GM12878 (cell line): ENCODE measurements around the gene KLF3. TPM values are rescaled to one million over a fixed set of nuclear protein-coding genes. Genes with fewer than 3 reads are reported as not detected.

ENCODE experiments used
- EGR1 ChIP-seq, 2 experiments: IDR thresholded peaks; 1 replicate in 1 of 2; 2 replicates in 1 of 2; pipeline ENCODE4 v1.6.1; 2011 to 2012; ENCODE audit warnings: low read depth in 2 of 2, low read length in 2 of 2, borderline replicate concordance in 1 of 2, mild to moderate bottlenecking in 1 of 2, moderate library complexity in 1 of 2
- HCFC1 ChIP-seq: fragments of 150-350 bp; IDR thresholded peaks from 2 replicates; pipeline ENCODE4 v1.6.1; 2014; ENCODE audit warnings: low read length
- HDAC2 ChIP-seq: fragments of 200-600 bp; sonication (generic); IDR thresholded peaks from 2 replicates; pipeline ENCODE4 v1.6.1; 2017
- MXI1 ChIP-seq: fragments of 150-350 bp; IDR thresholded peaks from 2 replicates; pipeline ENCODE4 v1.6.1; 2011; ENCODE audit warnings: low read depth, mild to moderate bottlenecking, inconsistent platforms, low read length, improper control_type of control experiment
- NR2C2 ChIP-seq: IDR thresholded peaks from 2 replicates; pipeline ENCODE4 v1.6.1; 2011; ENCODE audit warnings: borderline replicate concordance, low read depth; ENCODE audit not compliant: control insufficient read depth, insufficient read length
- ZNF217 ChIP-seq: fragments of 450-650 bp; IDR thresholded peaks from 2 replicates; pipeline ENCODE4 v1.6.1; 2017; ENCODE audit warnings: antibody characterized with exemption, mild to moderate bottlenecking
- polyA plus RNA-seq, 11 experiments: library from polyadenylated mRNA; depleted of rRNA in 4 of 11; unstranded in 6 of 11; stranded (reverse) in 5 of 11; fragments of >200 nt; fragmentation: Nextera tagmentation in 4 of 11; fragmentation: Illumina TruSeq in 1 of 11; extraction: Ambion mirVana in 4 of 11; extraction: Trizol in 1 of 11; gene quantifications; 1 replicate in 1 of 11; 2 replicates in 10 of 11; pipeline versions ENCODE4 v1.2.1 to v1.2.3, GENCODE V29; 2011 to 2016; ENCODE audit warnings: inconsistent platforms in 2 of 11, missing spikeins in 2 of 11, low read depth in 1 of 11
- total RNA-seq, 4 experiments: library from RNA; depleted of rRNA in 3 of 4; stranded (reverse); fragments of >200 nt in 3 of 4; fragmentation: Illumina TruSeq in 1 of 4; extraction: Trizol in 1 of 4; gene quantifications; 2 replicates each; pipeline versions ENCODE4 v1.2.1 to v1.2.3, GENCODE V29; 2013 to 2021
- TF ChIP-seq, protein P1 (sequence below): fragments of 450-650 bp; IDR thresholded peaks from 2 replicates; pipeline ENCODE4 v1.6.1; 2016; ENCODE audit warnings: mild to moderate bottlenecking, moderate library complexity, borderline replicate concordance
- TF ChIP-seq, protein P2 (sequence below): IDR thresholded peaks from 2 replicates; pipeline ENCODE4 v1.6.1; 2011; ENCODE audit warnings: borderline replicate concordance, low read depth, mild to moderate bottlenecking, moderate library complexity, low read length; ENCODE audit not compliant: insufficient read depth, poor library complexity, severe bottlenecking
- TF ChIP-seq, protein P3 (sequence below): fragments of 450-650 bp; IDR thresholded peaks from 2 replicates; pipeline ENCODE4 v1.6.1; 2018; ENCODE audit warnings: borderline replicate concordance, mild to moderate bottlenecking; ENCODE audit not compliant: partially characterized antibody
- TF ChIP-seq, protein P4 (sequence below): IDR thresholded peaks from 2 replicates; pipeline ENCODE4 v1.6.1; 2012; ENCODE audit warnings: improper control_type of control experiment, low read depth, low read length; ENCODE audit not compliant: insufficient replicate concordance
- TF ChIP-seq, protein P5 (sequence below): fragments of 450-650 bp; IDR thresholded peaks from 2 replicates; pipeline ENCODE4 v1.6.1; 2017; ENCODE audit warnings: antibody characterized with exemption, mild to moderate bottlenecking, moderate library complexity

The KLF3 gene
- total and polyA plus RNA-seq, 10 of the 15 experiments (the other 5 are each of a cell fraction or from before 2014, with no cell fraction given), result 1.4 to 5.8 (median 2.1) TPM

DNA sequence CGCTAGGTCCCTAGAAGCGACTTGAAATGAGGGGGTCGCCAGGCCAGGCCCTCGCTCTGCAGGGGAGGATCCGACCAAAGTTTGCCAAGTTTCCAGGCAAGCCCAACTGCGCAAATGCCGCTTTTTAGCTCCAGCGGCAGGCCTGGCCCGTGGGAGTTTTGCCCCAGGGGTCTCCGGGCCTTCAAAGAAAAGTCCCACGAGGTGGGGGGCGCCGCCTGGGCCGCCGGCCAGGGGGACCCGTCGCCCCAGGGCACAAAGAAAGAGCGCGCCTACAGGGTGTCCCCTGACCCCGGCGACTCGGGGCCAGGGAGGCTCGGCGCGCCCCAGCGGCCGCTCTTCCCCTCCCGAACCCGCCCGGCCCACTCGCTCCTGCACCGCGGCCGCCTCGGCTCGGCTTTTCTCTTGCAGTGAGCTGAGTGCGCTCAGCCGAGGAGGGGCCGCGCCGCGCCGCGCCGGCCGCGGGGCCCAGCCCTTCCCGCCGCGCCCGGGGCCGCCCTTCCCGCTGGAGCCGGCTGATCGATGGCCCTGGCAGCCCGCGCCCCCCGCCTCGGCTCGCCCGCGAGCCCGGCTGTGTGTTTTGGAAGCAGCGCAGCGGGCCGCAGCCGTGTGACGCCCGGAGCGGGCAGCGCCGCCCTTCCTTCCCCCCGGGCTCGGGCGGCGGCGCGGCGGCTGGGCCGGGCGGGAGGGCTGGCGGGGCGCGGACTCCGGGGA is 754 bp upstream of the KLF3 start (continued):
- TF ChIP-seq, protein P1, sequence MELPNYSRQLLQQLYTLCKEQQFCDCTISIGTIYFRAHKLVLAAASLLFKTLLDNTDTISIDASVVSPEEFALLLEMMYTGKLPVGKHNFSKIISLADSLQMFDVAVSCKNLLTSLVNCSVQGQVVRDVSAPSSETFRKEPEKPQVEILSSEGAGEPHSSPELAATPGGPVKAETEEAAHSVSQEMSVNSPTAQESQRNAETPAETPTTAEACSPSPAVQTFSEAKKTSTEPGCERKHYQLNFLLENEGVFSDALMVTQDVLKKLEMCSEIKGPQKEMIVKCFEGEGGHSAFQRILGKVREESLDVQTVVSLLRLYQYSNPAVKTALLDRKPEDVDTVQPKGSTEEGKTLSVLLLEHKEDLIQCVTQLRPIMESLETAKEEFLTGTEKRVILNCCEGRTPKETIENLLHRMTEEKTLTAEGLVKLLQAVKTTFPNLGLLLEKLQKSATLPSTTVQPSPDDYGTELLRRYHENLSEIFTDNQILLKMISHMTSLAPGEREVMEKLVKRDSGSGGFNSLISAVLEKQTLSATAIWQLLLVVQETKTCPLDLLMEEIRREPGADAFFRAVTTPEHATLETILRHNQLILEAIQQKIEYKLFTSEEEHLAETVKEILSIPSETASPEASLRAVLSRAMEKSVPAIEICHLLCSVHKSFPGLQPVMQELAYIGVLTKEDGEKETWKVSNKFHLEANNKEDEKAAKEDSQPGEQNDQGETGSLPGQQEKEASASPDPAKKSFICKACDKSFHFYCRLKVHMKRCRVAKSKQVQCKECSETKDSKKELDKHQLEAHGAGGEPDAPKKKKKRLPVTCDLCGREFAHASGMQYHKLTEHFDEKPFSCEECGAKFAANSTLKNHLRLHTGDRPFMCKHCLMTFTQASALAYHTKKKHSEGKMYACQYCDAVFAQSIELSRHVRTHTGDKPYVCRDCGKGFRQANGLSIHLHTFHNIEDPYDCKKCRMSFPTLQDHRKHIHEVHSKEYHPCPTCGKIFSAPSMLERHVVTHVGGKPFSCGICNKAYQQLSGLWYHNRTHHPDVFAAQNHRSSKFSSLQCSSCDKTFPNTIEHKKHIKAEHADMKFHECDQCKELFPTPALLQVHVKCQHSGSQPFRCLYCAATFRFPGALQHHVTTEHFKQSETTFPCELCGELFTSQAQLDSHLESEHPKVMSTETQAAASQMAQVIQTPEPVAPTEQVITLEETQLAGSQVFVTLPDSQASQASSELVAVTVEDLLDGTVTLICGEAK, result no peak
- TF ChIP-seq HDAC2, result no peak
- TF ChIP-seq, protein P2, sequence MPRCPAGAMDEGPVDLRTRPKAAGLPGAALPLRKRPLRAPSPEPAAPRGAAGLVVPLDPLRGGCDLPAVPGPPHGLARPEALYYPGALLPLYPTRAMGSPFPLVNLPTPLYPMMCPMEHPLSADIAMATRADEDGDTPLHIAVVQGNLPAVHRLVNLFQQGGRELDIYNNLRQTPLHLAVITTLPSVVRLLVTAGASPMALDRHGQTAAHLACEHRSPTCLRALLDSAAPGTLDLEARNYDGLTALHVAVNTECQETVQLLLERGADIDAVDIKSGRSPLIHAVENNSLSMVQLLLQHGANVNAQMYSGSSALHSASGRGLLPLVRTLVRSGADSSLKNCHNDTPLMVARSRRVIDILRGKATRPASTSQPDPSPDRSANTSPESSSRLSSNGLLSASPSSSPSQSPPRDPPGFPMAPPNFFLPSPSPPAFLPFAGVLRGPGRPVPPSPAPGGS, result no peak
- TF ChIP-seq EGR1 (IDR thresholded peaks at IDR 0.05; ENCODE audit: borderline replicate concordance in 1 of 2, low read depth in 2 of 2, low read length in 2 of 2), result 0 out of 3 replicates have a peak, but pooled peaks of 1 of the 2 experiments have one; percentile 10
- TF ChIP-seq ZNF217, result 0 out of 2 replicates have a peak, but pooled peaks have one; percentile 48
- TF ChIP-seq, protein P3, sequence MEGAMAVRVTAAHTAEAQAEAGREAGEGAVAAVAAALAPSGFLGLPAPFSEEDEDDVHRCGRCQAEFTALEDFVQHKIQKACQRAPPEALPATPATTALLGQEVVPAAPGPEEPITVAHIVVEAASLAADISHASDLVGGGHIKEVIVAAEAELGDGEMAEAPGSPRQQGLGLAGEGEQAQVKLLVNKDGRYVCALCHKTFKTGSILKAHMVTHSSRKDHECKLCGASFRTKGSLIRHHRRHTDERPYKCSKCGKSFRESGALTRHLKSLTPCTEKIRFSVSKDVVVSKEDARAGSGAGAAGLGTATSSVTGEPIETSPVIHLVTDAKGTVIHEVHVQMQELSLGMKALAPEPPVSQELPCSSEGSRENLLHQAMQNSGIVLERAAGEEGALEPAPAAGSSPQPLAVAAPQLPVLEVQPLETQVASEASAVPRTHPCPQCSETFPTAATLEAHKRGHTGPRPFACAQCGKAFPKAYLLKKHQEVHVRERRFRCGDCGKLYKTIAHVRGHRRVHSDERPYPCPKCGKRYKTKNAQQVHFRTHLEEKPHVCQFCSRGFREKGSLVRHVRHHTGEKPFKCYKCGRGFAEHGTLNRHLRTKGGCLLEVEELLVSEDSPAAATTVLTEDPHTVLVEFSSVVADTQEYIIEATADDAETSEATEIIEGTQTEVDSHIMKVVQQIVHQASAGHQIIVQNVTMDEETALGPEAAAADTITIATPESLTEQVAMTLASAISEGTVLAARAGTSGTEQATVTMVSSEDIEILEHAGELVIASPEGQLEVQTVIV, result no peak
- TF ChIP-seq, protein P4, sequence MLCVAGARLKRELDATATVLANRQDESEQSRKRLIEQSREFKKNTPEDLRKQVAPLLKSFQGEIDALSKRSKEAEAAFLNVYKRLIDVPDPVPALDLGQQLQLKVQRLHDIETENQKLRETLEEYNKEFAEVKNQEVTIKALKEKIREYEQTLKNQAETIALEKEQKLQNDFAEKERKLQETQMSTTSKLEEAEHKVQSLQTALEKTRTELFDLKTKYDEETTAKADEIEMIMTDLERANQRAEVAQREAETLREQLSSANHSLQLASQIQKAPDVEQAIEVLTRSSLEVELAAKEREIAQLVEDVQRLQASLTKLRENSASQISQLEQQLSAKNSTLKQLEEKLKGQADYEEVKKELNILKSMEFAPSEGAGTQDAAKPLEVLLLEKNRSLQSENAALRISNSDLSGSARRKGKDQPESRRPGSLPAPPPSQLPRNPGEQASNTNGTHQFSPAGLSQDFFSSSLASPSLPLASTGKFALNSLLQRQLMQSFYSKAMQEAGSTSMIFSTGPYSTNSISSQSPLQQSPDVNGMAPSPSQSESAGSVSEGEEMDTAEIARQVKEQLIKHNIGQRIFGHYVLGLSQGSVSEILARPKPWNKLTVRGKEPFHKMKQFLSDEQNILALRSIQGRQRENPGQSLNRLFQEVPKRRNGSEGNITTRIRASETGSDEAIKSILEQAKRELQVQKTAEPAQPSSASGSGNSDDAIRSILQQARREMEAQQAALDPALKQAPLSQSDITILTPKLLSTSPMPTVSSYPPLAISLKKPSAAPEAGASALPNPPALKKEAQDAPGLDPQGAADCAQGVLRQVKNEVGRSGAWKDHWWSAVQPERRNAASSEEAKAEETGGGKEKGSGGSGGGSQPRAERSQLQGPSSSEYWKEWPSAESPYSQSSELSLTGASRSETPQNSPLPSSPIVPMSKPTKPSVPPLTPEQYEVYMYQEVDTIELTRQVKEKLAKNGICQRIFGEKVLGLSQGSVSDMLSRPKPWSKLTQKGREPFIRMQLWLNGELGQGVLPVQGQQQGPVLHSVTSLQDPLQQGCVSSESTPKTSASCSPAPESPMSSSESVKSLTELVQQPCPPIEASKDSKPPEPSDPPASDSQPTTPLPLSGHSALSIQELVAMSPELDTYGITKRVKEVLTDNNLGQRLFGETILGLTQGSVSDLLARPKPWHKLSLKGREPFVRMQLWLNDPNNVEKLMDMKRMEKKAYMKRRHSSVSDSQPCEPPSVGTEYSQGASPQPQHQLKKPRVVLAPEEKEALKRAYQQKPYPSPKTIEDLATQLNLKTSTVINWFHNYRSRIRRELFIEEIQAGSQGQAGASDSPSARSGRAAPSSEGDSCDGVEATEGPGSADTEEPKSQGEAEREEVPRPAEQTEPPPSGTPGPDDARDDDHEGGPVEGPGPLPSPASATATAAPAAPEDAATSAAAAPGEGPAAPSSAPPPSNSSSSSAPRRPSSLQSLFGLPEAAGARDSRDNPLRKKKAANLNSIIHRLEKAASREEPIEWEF, result no peak
- no peak for TF ChIP-seq NR2C2
- TF ChIP-seq, protein P5, sequence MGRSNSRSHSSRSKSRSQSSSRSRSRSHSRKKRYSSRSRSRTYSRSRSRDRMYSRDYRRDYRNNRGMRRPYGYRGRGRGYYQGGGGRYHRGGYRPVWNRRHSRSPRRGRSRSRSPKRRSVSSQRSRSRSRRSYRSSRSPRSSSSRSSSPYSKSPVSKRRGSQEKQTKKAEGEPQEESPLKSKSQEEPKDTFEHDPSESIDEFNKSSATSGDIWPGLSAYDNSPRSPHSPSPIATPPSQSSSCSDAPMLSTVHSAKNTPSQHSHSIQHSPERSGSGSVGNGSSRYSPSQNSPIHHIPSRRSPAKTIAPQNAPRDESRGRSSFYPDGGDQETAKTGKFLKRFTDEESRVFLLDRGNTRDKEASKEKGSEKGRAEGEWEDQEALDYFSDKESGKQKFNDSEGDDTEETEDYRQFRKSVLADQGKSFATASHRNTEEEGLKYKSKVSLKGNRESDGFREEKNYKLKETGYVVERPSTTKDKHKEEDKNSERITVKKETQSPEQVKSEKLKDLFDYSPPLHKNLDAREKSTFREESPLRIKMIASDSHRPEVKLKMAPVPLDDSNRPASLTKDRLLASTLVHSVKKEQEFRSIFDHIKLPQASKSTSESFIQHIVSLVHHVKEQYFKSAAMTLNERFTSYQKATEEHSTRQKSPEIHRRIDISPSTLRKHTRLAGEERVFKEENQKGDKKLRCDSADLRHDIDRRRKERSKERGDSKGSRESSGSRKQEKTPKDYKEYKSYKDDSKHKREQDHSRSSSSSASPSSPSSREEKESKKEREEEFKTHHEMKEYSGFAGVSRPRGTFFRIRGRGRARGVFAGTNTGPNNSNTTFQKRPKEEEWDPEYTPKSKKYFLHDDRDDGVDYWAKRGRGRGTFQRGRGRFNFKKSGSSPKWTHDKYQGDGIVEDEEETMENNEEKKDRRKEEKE, result no peak
- TF ChIP-seq MXI1, result no peak
- no peak for TF ChIP-seq HCFC1
